ENCODE measurements around the gene MAP1LC3B2.
A peak's percentile ranks its signal among the peaks of the same experiment; 100 is the strongest.

Gene MAP1LC3B2

GRCh38 chr12:116559162-116559935 is at the start of gene MAP1LC3B2:
Gene MAP1LC3B2 (plus strand): TSS chr12:116559381. CDS start chr12:116575943, 16,562 bp downstream.
- DNase-seq (ENCODE audit: low read depth) = peak; percentile 54
- peak within 1 kb of the TSS; percentile 14 for H3K9ac ChIP-seq (ENCODE audit: low read length)

DNA sequence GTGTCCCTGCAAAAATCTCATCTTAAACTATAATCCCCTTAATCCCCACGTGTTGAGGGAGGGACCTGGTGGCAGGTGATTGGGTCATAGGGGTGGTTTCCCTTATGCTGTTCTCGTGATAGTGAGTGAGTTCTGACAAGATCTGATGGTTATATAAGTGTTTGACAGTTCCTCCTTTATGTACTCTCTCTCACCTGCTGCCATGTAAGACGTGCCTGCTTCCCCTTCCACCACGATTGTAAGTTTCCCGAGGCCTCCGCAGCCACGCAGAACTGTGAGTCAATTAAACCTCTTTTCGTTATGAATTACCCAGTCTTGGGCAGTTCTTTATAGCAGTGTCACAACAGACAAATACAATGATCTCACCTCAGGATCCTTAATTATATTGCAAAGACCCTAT is 45.2 kb upstream of the MAP1LC3B2 start:
- Histone ChIP-seq H3K4me1 (ENCODE audit: control insufficient read depth, insufficient read depth, low read length) (no peaks in the 10 kb centered on the region), H3K4me3 (ENCODE audit: low read length) (no peak overlapping the region), H3K27me3 (replicated peaks; ENCODE audit: control insufficient read depth, insufficient read depth, low read length) (peaks cover 5% of the 10 kb centered on the region), H3K9ac (ENCODE audit: low read length) (no peak overlapping the region), H3K9me3 (ENCODE audit: control insufficient read depth, low read length) (no peaks in the 10 kb centered on the region), H3K36me3 (ENCODE audit: control insufficient read depth, insufficient read depth, low read length, severe bottlenecking) (no peaks in the 10 kb centered on the region)
- no peak for DNase-seq (ENCODE audit: low read depth)

More at GRCh38 chr12:116559162-116559935, at the start of gene MAP1LC3B2:
- no peaks in the 10 kb centered on the region for H3K36me3 ChIP-seq (ENCODE audit: control insufficient read depth, insufficient read depth, low read length, severe bottlenecking)
- H3K27me3 ChIP-seq (replicated peaks; ENCODE audit: control insufficient read depth, insufficient read depth, low read length) = no peaks in the 10 kb centered on the region
- no peak within 1 kb of the TSS for H3K4me3 ChIP-seq (ENCODE audit: low read length)
- peaks cover 9% of the 10 kb centered on the region for H3K4me1 ChIP-seq (ENCODE audit: control insufficient read depth, insufficient read depth, low read length)
- peaks cover 14% of the 10 kb centered on the region for H3K9me3 ChIP-seq (ENCODE audit: control insufficient read depth, low read length)

DNA sequence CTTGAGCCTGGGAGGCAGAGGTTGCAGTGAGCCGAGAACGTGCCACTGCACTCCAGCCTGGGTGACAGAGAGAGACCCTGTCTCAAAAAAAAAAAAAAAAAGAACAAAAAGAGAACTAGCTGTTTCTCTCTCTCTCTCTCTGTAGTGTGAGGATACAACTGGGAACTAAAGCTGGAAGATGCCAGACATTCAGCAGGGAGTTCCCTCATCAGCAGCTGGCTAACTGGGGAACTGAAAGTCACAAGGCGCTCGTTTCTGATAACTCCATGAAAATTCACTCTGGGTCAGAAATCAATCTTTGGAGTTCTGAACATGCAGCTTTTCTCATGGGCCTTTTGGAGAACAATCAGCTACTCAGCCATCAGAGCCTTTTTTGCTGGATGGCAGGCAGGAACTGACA is 43.5 kb upstream of the MAP1LC3B2 start:
- no peak overlapping the region for H3K4me3 ChIP-seq (ENCODE audit: low read length)
- H3K36me3 ChIP-seq (ENCODE audit: control insufficient read depth, insufficient read depth, low read length, severe bottlenecking) = no peaks in the 10 kb centered on the region
- H3K4me1 ChIP-seq (ENCODE audit: control insufficient read depth, insufficient read depth, low read length) = no peaks in the 10 kb centered on the region
- no peaks in the 10 kb centered on the region for H3K9me3 ChIP-seq (ENCODE audit: control insufficient read depth, low read length)
- no peak for DNase-seq (ENCODE audit: low read depth)
- H3K27me3 ChIP-seq (replicated peaks; ENCODE audit: control insufficient read depth, insufficient read depth, low read length) = peaks cover 5% of the 10 kb centered on the region
- H3K9ac ChIP-seq (ENCODE audit: low read length) = no peak overlapping the region

DNA sequence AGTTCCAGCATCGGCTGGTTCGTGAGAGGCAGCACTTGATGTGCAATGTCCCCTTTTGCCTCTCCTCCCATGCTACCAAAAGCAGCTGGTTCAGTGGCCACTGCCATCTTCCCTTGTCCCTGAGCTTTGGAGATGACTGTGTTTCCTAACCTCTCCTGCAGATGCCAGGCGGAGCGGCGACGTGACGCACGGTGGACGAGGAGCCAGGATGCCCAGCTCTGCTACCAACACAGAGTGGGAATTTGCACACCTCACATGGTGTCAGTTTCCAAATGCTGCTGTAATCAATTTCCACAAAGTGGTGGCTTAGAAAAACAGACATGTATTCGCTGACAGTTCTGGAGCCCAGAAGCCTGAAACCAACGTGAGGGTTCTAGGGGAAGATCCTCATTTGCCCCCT is 42.5 kb upstream of the MAP1LC3B2 start:
- no peaks in the 10 kb centered on the region for H3K4me1 ChIP-seq (ENCODE audit: control insufficient read depth, insufficient read depth, low read length)
- H3K9me3 ChIP-seq (ENCODE audit: control insufficient read depth, low read length) = no peaks in the 10 kb centered on the region
- peaks cover 5% of the 10 kb centered on the region for H3K27me3 ChIP-seq (replicated peaks; ENCODE audit: control insufficient read depth, insufficient read depth, low read length)
- H3K36me3 ChIP-seq (ENCODE audit: control insufficient read depth, insufficient read depth, low read length, severe bottlenecking) = no peaks in the 10 kb centered on the region
- H3K9ac ChIP-seq (ENCODE audit: low read length) = no peak overlapping the region
- H3K4me3 ChIP-seq (ENCODE audit: low read length) = no peak overlapping the region
- no peak for DNase-seq (ENCODE audit: low read depth)

GRCh38 chr12:116517431-116518045 is 41.6 kb upstream of the MAP1LC3B2 start:
- no peak overlapping the region for H3K9ac ChIP-seq (ENCODE audit: low read length)

DNA sequence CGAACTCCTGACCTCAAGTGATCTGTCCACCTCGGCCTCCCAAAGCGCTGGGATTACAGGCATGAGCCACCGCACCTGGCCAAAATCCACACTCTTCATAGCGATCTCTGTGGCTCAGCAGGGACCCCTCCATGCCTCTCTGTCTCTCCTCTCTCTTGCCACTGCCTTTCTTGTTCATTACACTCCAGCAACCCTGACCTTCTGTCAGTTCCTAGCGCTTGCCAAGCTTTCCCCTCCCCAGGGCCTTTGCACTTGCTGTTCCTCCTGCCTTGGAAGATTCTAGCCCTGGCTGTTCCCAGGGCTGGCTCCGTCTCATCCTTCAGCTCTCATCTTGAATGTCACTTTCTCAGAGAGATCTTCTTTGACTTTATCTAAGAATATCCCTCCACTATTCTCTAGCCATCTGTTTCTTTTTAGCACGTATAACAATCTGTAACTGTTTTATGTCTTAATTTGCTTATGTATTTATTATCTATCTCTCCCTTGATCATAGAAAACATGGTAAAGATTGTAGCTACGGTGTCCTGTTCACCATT is 38.9 kb upstream of the MAP1LC3B2 start:
- Histone ChIP-seq H3K27me3 (replicated peaks; ENCODE audit: control insufficient read depth, insufficient read depth, low read length) (peaks cover 5% of the 10 kb centered on the region), H3K9ac (ENCODE audit: low read length) (no peak overlapping the region), H3K36me3 (ENCODE audit: control insufficient read depth, insufficient read depth, low read length, severe bottlenecking) (no peaks in the 10 kb centered on the region), H3K4me3 (ENCODE audit: low read length) (no peak overlapping the region), H3K4me1 (ENCODE audit: control insufficient read depth, insufficient read depth, low read length) (peaks cover 7% of the 10 kb centered on the region), H3K9me3 (ENCODE audit: control insufficient read depth, low read length) (no peaks in the 10 kb centered on the region)
- DNase-seq (ENCODE audit: low read depth) = no peak

More at GRCh38 chr12:116517431-116518045, 41.6 kb upstream of the MAP1LC3B2 start:
- no peaks in the 10 kb centered on the region for H3K36me3 ChIP-seq (ENCODE audit: control insufficient read depth, insufficient read depth, low read length, severe bottlenecking)
- DNase-seq (ENCODE audit: low read depth) = no peak
- H3K27me3 ChIP-seq (replicated peaks; ENCODE audit: control insufficient read depth, insufficient read depth, low read length) = peaks cover 5% of the 10 kb centered on the region
- H3K9me3 ChIP-seq (ENCODE audit: control insufficient read depth, low read length) = no peaks in the 10 kb centered on the region
- no peaks in the 10 kb centered on the region for H3K4me1 ChIP-seq (ENCODE audit: control insufficient read depth, insufficient read depth, low read length)
- H3K4me3 ChIP-seq (ENCODE audit: low read length) = no peak overlapping the region

DNA sequence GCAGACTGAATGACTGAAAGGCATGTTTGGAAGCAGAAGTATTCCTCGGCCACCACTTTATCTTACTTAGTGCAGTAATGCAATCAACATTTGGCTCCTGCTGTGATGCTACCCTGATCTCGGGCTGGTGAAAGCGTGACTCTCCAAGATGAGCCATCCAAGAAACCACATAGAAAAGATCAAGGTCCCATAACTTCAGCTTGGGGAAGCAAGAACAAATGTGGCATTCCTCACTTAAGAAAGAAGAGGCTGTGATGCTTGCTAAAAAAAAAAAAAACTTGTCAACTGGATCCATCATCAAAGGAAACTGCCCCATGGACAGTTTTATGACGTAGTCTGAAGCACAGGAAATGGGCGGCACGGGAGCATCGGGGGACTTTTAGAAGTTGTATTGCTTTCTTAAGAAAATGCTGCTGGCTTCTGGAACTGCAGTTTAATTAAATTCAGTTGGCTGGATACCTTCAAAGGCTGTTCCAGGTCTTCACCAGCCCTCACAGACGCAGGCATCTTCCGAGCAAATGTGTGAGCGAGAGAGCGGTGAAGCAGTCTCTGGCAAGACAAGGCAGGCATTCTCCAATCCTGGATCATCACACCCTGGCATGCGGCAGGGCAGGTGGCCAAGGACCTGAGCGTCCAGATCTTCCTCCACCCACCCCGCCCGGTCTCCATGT is 38.2 kb upstream of the MAP1LC3B2 start:
- no peaks in the 10 kb centered on the region for H3K9me3 ChIP-seq (ENCODE audit: control insufficient read depth, low read length)
- peak; percentile 29 for DNase-seq (ENCODE audit: low read depth)
- peaks cover 5% of the 10 kb centered on the region for H3K27me3 ChIP-seq (replicated peaks; ENCODE audit: control insufficient read depth, insufficient read depth, low read length)
- peaks cover 12% of the 10 kb centered on the region for H3K4me1 ChIP-seq (ENCODE audit: control insufficient read depth, insufficient read depth, low read length)
- H3K9ac ChIP-seq (ENCODE audit: low read length) = no peak overlapping the region
- H3K4me3 ChIP-seq (ENCODE audit: low read length) = no peak overlapping the region
- H3K36me3 ChIP-seq (ENCODE audit: control insufficient read depth, insufficient read depth, low read length, severe bottlenecking) = no peaks in the 10 kb centered on the region

GRCh38 chr12:116524311-116524710 is 34.9 kb upstream of the MAP1LC3B2 start:
- Histone ChIP-seq H3K9me3 (ENCODE audit: control insufficient read depth, low read length) (no peaks in the 10 kb centered on the region), H3K27me3 (replicated peaks; ENCODE audit: control insufficient read depth, insufficient read depth, low read length) (no peaks in the 10 kb centered on the region), H3K4me1 (ENCODE audit: control insufficient read depth, insufficient read depth, low read length) (peaks cover 36% of the 10 kb centered on the region), H3K4me3 (ENCODE audit: low read length) (no peak overlapping the region), H3K36me3 (ENCODE audit: control insufficient read depth, insufficient read depth, low read length, severe bottlenecking) (no peaks in the 10 kb centered on the region), H3K9ac (ENCODE audit: low read length) (no peak overlapping the region)
- DNase-seq (ENCODE audit: low read depth) = no peak

- Histone ChIP-seq H3K27me3 (replicated peaks; ENCODE audit: control insufficient read depth, insufficient read depth, low read length) (no peaks in the 10 kb centered on the region), H3K4me3 (ENCODE audit: low read length) (peak overlapping the region; percentile 55), H3K9me3 (ENCODE audit: control insufficient read depth, low read length) (no peaks in the 10 kb centered on the region), H3K36me3 (ENCODE audit: control insufficient read depth, insufficient read depth, low read length, severe bottlenecking) (no peaks in the 10 kb centered on the region), H3K9ac (ENCODE audit: low read length) (peak overlapping the region; percentile 47), H3K4me1 (ENCODE audit: control insufficient read depth, insufficient read depth, low read length) (peaks cover 37% of the 10 kb centered on the region)
- peak; percentile 42 for DNase-seq (ENCODE audit: low read depth)
Observed at GRCh38 chr12:116524964-116525379, 34.2 kb upstream of the MAP1LC3B2 start.

GRCh38 chr12:116525418-116526001 is 33.7 kb upstream of the MAP1LC3B2 start:
- Histone ChIP-seq H3K9me3 (ENCODE audit: control insufficient read depth, low read length) (no peaks in the 10 kb centered on the region), H3K4me1 (ENCODE audit: control insufficient read depth, insufficient read depth, low read length) (peaks cover 37% of the 10 kb centered on the region), H3K36me3 (ENCODE audit: control insufficient read depth, insufficient read depth, low read length, severe bottlenecking) (no peaks in the 10 kb centered on the region), H3K4me3 (ENCODE audit: low read length) (peak overlapping the region; percentile 60), H3K27me3 (replicated peaks; ENCODE audit: control insufficient read depth, insufficient read depth, low read length) (no peaks in the 10 kb centered on the region), H3K9ac (ENCODE audit: low read length) (peak overlapping the region; percentile 84)
- DNase-seq (ENCODE audit: low read depth) = peak; percentile 92

- no peak overlapping the region for H3K9ac ChIP-seq (ENCODE audit: low read length)
- no peak overlapping the region for H3K4me3 ChIP-seq (ENCODE audit: low read length)
- H3K9me3 ChIP-seq (ENCODE audit: control insufficient read depth, low read length) = no peaks in the 10 kb centered on the region
- no peaks in the 10 kb centered on the region for H3K36me3 ChIP-seq (ENCODE audit: control insufficient read depth, insufficient read depth, low read length, severe bottlenecking)
- DNase-seq (ENCODE audit: low read depth) = peak; percentile 37
- H3K4me1 ChIP-seq (ENCODE audit: control insufficient read depth, insufficient read depth, low read length) = peaks cover 37% of the 10 kb centered on the region
- no peaks in the 10 kb centered on the region for H3K27me3 ChIP-seq (replicated peaks; ENCODE audit: control insufficient read depth, insufficient read depth, low read length)
Observed at GRCh38 chr12:116528065-116528464, 31.1 kb upstream of the MAP1LC3B2 start.

Measured in adipocyte (in vitro differentiated cells).